ENCODE measurements around the gene MLKL. TPM values are rescaled to one million over a fixed set of nuclear protein-coding genes. Genes with fewer than 3 reads are reported as not detected.

Gene MLKL
- total RNA-seq, 1 donor, result 10.8 TPM

DNA sequence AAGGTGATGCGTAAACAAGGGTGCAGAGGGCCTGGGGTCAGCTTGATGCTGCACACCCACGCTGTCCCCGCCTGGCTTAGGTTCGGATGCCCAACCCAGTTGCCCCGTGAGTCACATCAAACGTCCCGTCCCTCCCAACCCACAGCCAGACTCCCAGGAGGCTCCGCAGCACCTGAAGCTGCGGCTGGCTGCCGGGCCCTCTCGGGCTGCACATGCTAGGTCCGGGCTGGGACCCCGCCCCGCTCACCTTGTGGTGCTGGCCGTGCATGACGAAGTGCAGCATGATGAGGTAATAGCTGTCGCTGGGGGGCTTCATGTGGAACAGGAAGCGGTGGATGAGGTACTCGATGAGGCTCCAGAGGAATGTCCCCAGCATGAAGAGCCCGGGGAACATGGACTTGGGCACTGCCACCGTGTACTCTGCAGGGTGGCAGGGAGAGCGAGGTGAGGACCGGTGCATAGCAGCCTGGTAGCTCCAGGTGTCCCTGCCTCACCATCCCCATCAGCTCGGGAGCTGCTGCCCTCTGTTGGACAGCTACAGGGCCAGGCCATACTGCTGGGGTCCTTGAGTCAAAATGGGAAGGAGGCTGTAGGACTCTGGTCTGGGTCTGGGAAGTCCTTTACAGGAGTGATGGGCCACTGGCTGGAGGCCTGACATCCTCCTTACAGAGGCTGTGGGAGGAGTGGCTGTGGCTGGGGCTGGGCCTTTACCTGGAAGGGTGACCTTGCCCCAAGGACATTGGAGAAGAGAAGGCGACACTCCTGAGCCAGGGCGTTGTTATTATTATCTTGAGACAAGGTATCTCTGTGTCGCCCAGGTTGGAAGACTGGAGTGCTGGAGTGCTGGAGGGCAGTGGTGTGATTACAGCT is 18.3 kb upstream of the MLKL start:
- no peak for DNase-seq (ENCODE audit: low read depth)
- no peak overlapping the region for H3K4me3 ChIP-seq (ENCODE audit: low read depth, low read length)
- TF ChIP-seq CTCF (IDR thresholded peaks at IDR 0.05; ENCODE audit: insufficient read depth, low read length), result no peak

- no peak for TF ChIP-seq CTCF (IDR thresholded peaks at IDR 0.05; ENCODE audit: insufficient read depth, low read length)
These were observed 17.5 kb upstream of the MLKL start for GRCh38 chr16:74718140-74718539.

GRCh38 chr16:74717367-74717766 is 16.7 kb upstream of the MLKL start:
- DNase-seq (ENCODE audit: low read depth), result no peak
- TF ChIP-seq CTCF (IDR thresholded peaks at IDR 0.05; ENCODE audit: insufficient read depth, low read length), result no peak
- no peak overlapping the region for H3K4me3 ChIP-seq (ENCODE audit: low read depth, low read length)

More at GRCh38 chr16:74718140-74718539, 17.5 kb upstream of the MLKL start:
- DNase-seq (ENCODE audit: low read depth), result no peak
- no peak overlapping the region for H3K4me3 ChIP-seq (ENCODE audit: low read depth, low read length)

DNA sequence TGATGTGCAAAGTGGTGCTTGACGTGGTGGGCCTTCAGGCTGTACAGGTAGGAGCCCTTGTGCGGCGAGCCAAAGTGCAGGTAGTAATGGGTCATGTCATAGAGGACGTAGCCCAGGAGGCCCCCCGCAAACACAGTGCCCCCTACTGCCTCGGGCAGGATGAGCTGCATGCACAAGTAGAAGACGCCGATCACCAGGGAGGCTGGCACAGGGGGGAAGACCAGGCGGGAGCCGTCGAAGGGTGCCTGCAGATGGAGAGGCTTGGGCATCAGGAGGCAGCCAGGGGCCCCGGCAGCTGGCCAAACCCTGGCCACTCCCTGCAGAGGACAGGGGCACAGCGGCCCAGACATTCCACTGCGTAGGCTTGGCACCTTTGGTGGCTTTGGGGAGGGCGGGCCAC is 15.7 kb upstream of the MLKL start:
- DNase-seq (ENCODE audit: low read depth), result no peak
- TF ChIP-seq CTCF (IDR thresholded peaks at IDR 0.05; ENCODE audit: insufficient read depth, low read length), result no peak
- no peak overlapping the region for H3K4me3 ChIP-seq (ENCODE audit: low read depth, low read length)

DNA sequence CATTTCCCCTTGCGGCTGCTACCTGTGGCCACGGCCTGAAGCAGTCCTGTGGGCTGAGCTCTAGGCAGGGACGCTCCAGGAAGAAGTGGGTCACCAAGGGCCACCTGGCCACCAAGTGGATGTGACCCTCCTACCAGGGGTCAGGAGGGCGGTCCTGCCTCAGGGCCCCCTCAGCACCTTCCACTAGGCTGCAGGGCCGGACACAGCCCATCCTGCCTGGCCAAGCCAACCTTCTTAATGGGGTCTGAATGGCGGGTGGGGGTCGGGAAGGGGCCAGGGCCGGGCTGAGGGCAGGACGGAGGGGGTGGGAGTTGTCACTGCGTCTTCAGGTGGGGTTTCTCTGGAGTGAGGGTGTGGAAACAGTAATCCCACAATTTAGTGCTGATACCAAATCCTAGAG is 13.2 kb upstream of the MLKL start:
- H3K4me3 ChIP-seq (ENCODE audit: low read depth, low read length), result no peak overlapping the region
- no peak for TF ChIP-seq CTCF (IDR thresholded peaks at IDR 0.05; ENCODE audit: insufficient read depth, low read length)
- no peak for DNase-seq (ENCODE audit: low read depth)

DNA sequence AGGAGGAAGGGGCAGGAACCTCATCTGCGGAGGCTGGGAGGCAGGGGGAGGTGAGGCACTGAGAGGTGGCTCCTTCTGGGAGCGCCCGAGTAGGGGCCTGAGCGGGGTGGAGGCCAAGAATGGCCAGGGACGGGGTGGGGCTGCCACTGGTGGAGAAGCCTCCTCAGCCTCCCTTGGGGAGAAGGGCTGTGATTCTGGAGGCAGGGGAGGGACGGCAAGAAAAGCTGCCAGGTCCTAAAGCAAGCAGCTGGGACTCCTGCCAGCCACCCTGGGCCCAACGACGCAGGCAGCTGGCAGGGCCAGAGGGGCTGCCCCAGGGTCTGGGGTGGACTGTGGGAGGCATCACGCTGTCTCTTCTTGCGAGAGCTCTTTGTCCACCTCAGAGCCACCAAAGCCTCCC is 12.7 kb upstream of the MLKL start:
- TF ChIP-seq CTCF (IDR thresholded peaks at IDR 0.05; ENCODE audit: insufficient read depth, low read length), result no peak
- H3K4me3 ChIP-seq (ENCODE audit: low read depth, low read length), result no peak overlapping the region
- no peak for DNase-seq (ENCODE audit: low read depth)

All from fibroblast of the aortic adventitia (primary cell).